ENCODE measurements around the gene ZNF692.

Gene ZNF692

DNA sequence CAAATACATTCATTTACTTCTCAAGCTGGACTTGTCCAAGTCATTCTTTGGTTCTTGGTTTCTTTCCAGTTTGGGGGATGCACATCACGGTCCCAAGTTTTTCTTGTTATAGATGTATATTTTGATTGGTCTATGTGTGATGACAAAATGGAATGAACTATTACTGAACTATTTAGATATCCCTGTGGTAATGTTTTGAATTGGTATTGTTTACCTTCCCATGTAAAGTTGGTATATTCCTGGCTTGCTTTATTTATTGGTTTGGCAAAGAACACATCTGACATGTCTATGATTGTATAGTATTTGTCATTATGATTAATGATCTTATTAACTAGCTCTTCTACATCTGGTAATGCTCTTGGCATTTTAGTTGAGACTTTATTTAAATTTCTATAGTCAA, 22.4 kb upstream of the ZNF692 start:
- no peak for DNase-seq (ENCODE audit: low read depth in 2 of 2)

DNA sequence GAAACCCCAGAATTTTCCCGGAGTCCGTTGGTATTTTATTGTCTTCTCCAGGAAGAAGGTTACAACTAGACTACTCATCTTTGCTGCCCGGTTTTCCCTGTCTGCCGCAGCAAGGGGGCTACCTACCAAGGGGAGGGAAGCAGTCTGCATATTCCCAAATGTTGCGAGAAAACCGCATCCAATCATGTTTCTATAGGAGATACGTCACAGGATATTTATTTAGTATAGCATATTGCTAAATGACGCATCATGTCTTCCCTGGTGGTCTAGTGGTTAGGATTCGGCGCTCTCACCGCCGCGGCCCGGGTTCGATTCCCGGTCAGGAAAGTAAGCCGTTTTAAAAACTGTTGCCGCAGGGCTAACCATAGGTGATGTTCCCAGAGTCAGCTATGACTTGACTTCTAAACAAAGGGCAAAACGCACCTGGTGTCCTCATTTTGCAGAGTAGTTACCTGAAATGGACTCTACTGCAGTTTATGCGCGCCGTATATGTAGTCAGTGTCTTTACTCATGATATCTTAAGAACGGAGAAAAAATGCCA, 15.2 kb upstream of the ZNF692 start:
- DNase-seq (ENCODE audit: low read depth in 2 of 2): peak; percentile 66 to 78

DNA sequence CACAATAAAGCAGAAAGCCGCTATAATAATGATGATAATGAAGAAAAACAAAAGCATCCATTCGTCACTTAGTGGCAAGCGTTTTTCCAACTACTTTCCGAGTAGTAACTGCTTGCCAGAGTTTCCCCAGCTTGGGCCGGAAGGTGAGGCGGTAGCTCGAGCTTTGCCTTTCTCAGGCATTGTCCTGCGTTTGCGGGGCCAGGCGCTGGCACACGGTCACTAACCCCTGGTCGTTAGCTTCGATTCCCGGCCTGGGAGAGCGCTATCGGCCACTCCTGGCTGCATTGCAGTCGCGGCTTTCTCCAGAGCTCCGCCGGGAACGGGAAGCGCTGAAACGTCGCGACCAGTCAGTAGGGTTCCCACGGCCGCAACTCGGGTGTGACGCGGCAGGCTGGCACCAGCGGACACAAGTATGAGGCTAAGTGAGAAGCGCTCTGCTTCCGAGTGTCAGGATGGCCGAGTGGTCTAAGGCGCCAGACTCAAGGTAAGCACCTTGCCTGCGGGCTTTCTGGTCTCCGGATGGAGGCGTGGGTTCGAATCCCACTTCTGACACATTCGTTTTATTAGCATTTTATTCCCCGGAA, 14.6 kb upstream of the ZNF692 start:
- peak; percentile 84 to 87 for DNase-seq (ENCODE audit: low read depth in 2 of 2)

DNA sequence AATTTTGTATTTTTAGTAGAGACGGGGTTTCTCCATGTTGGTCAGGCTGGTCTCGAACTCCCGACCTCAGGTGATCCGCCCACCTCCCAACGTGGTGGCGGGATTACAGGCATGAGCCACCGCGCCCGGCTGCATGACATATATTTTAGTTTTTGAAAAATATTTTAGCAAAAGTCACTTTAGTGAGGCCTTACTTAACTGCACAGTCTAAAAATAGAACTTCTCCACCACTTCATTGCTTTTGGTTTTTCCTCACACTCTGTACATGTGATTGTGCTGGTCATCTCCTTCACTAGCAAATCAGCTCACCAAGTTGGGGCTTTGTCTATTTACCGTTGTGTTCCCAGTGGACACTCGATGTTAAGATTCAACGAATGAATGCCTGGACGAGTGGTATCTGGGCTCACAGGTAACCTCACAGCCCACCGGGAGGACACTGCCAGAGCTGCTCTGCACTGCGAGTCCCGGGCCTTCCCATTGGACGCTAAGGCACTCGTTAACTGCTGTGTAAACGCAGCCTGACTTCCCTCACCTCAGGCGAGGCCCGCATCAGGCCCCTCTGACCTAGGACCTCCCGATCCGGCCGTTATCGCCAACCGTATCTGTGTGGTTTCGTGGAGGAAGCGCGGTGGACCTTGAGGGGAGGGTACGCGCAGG, 14.0 kb upstream of the ZNF692 start:
- DNase-seq (ENCODE audit: low read depth in 2 of 2): no peak

DNA sequence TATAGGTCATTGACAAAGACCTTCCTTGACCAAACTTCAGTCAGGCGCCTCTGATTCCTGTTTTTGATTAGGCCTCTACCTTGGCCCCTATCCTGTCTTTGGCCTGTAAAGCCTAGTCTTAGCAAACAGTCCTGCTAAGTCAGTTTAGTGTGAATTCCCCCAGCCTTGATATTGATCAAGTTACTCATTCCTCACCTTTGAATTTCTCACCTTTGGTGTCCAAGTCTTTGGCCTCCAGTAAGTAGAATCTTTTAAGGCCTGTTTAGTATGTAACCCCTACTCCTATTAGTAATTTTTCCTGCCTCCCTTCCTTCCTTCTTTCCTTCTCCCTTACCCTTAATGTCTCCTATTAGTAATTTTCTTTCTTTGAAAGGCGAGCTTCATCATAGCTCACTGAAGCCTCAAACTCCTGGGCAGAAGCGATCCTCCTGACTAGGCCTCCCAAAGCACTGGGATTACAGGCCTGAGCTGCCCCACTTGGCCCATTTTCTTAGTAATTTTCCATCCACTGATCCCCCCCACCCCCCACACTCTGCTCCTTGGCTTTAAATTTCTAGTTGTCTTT, 13.0 kb upstream of the ZNF692 start:
- DNase-seq (ENCODE audit: low read depth in 2 of 2): no peak

DNA sequence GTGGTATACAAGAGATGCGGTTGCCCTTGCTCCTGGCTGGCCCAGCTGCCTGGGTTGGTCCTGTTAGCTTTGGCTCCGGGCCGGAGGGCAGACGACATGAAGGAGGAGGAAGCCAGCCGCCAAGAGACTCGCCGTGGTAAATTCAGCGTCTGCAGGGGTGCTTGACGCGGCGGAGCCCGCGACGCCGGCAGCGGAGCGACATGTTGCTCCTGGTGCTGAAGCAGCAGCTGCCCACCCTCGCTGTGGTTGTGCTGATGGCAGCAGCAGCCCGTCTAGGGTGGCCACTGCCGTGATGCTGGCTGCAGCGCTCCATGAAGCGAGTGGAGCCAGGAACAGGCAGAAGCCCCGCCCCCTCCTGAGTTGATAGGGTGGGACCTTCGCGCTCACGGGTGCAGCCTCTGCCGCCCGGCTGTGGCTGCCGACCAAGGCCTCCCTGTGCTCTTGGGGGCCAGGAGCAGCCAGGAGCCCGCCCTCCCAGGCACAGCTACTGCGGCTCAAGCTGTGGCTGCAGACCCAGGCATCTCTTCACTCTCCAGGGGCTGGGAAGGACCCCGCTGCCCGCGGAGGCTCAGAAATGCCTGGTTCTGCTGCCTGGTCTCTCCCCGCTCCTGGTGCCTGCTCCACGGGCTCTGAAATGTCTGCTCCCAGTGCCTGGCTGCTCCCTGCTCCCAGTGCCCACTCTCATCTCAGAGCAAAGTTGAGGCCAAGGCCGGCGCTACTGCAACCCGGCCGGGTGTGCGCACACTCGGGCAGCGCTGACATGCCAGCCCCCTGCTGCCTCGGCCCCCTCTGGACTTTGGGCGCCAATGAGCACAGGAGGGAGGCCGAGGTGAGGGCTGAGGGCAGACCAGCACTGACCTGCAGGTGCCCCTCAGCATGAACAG, 4.4 kb upstream of the ZNF692 start:
- DNase-seq (ENCODE audit: low read depth in 2 of 2): peak; percentile 60 to 62

DNA sequence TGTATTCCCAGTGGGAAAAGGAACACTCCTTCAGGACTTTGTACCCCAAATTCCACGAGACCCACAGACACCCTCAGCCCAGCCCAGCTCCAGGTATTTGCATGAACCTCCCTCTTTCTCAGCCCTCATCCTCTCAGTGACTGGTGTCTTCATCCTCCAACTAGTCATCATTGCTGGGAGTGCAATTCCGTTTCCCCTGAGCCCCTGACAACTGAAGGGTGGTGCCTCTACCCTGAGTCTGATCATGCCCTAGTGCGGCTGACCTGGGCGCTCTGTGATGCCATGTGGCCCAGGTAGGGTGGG, 3.8 kb upstream of the ZNF692 start:
- no peak for DNase-seq (ENCODE audit: low read depth in 2 of 2)

DNA sequence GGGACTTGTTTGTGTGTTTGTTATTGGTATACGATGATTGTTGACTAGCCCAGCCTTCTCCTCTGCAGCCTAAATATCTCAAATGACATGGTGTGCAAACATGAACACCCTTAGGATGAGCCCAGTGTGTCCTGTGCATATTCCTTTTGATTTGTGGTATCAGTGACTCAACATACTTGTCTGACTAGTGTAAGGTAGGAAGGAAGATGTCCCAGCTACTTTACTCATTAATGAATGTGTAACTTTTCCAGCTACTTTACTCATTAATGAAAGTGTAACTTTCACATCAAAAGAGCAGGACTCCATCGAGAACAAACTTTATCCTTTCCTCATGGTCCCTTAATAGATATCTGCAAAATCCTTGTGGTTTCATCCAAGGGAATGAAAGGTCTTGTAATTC, 2.7 kb upstream of the ZNF692 start:
- no peak for DNase-seq (ENCODE audit: low read depth in 2 of 2)

DNA sequence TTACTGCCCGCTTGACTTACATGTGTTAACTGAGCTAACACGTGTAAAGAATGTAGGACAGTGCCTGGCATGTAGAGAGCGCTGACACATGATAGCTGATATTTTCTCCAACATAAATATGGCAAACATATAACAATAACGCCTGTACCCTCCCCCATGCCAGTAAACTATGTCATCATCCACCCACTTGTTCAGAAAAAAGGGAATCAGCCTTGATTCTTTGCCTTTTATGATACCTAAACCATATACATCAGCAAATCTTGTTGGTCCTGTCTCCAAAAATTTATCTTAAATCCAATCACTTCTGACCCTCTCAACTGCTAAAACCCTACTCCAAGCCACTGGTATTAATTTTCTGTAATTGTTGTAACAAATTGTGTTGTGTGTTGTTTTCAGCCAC, 1.1 kb upstream of the ZNF692 start:
- no peak for DNase-seq (ENCODE audit: low read depth in 2 of 2)

DNA sequence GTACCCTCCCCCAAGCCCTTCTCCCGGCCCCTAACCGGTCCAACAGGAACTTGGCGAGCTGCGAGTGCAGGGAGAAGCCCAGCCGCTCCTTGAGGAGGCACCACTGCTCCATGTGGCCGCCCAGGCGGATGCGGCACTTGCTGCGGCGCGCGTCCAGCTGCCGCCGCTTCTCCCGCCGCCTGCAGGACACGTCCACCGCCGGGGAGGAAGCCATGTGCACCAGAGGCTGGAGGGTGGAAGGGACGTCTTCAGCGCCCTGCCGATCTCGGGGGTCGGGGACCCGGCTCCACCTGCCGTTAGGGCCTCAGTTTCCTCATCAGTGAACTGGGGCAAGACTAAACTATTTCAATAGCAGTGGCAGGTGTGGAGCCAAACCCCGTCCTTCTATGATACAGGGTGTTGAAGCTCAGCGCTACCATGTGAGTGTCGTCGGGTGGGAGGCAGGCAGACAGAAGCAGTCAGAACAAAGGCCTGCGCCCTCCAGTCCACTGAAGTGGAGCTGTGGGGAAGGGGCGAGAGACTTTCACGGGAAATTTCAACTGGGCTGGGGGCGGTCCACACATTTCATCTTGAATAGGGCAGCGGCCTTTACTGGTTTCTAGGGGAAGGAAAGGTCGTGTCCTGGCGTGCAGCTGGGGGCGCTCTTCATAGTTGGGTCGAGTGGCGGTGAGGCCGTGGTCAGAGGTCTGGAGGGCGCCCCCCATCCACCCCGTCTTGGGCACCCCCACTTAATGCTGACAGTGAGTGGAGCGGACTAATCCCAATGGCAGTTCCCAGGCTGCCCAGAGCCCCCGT, 592 bp downstream of the ZNF692 start:
- DNase-seq (ENCODE audit: low read depth in 2 of 2): no peak

DNA sequence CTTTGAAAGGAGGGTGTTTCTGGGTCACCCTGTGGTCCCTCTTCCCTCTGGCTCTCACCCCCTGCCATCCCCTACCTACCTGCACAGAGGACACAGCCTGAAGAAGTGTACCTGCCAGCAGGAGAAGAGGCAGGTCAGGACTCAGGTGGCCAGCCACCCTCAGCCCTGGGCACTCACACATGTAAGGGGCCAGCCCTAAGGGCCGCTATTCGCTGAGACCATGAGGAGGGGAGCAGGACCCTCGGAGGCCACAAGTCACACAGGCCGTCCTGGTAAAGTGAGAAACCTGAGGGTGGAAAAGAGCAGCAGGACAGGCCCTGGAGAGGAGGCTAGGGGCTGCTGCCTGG, 1.2 kb downstream of the ZNF692 start:
- DNase-seq (ENCODE audit: low read depth in 2 of 2): no peak

DNA sequence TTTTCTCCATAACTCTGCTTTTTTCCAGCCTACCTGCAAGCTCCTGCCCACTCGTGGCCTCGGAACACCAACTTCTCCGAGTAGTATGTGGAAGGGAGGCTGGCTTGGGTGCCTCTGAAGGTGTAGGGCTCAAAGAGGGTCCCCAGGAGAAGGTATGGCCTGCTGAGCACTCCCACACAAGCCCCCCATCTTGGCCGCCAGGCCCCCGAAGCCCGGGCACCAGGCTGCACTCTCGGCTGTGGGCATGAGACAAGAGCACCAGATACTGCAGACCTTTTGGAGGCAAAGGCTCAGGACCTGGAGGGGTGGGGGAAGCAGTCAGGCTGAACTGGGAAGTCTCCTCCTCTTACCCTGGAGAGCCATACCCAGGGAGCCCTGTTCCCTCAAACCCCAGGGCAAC, 1.7 kb downstream of the ZNF692 start:
- no peak for DNase-seq (ENCODE audit: low read depth in 2 of 2)

DNA sequence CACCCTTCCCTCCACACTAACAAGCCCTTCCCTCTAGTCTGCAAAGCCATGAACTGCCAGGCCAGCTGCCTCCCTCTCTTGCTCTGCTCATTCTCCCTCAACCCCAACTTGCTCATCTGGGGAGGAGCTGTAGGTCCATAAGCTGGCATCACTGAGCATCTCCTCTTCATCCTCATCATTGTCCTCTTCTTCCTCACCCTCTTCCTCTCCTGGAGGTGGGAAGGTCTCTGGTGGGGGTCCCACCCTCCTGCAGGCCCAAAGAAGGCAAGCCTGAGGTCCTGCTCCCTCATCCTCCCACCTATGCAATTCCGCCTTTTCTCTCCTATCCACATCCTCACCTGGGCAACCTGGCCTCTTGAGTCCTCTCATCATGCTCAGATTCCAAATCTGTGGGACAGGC, 2.7 kb downstream of the ZNF692 start:
- no peak for DNase-seq (ENCODE audit: low read depth in 2 of 2)

DNA sequence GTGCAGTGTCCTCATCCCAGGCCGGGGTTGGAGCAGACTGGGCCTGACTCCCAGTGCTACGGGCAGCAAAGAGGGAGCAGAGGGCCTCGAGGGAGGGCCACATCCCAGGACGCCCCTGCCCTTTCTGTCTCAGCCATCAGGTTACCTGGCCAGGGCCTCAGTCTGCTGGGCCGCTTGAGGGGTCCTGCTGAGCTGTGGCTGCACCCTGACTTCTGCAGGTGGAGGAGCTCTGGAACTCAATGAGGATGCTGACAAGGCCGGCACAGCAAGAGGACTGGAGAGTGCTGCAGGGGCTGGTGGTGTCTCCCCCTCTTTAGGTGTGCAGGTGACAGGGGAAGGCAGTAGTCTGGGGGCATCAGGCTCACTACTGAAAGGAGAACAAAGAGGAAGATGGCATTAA, 3.3 kb downstream of the ZNF692 start:
- DNase-seq (ENCODE audit: low read depth in 2 of 2): no peak

DNA sequence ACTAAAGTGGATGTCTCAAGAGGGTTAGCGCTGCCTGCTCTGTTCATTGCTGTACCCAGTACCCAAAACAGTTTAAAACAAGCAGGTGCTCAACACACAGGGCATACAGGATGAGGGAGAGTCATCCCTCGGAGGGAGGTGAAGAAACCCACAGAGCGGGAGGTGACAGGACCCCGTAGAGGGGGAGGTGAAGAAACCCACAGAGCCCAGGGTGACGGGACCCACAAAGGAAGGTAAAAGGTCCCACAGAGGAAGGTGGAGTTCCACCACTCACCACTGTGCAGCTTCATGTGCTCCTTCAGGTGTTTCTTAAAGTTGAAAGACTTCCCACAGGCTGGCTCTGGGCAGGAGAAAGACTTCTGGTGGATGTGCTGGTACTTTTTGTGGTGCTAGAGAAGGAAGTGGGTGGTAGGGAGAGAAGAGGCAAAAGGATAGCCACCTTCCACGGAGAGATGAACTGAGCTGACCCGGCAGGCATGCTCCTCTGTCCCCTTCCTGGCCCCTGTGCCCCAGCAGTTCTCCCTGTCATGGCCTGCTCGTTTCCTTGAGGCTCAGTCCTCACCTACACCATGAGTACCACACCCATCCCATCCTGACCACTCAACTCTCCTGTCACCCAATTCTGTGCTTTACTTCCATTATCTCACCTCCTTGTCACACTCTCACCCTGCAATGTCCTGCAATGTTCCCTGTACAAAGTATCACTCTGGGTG, 5.1 kb downstream of the ZNF692 start:
- DNase-seq (ENCODE audit: low read depth in 2 of 2): peak in 1 of 2 donors; percentile 25

DNA sequence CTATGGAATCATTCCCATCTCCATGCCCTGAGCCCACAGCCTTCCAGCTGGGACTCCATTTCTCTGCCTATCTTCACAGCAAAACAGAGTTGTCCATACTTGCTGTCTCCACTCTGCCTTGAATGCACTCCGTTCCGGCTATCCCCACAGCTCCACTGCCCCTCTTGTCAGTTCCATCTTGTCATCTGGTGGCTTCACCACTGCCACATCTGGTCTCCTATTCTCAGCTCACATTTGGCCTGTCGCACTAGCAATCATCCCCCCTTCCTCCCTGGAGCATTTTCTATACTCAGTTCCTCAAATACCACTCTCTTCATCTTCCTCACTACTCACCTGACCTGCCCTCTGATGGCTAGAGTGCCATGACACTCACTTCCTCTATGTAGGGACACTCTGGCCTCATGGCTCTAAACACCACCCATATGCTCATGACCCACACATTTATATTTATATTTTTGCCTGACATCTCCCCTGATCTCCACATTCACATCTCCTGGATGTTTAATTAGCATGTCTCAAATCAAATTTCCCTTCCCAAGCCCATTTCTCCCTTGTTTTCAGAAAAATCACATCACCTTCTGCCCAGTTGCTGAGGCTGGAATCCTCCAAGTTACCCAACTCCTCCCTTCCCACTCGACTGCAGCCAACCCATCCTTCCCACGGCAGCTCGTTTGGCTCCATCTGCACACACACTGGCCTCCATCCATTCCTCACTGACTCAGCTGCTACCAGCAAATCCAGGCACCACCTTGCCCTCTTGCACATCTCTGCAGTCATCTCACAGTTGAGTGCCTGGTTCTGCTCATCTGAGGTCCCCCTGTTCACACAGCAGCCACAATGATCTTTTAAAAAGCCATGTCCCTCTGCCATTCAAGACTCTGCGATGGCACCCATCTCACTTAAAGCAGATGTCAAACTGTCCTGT, 6.1 kb downstream of the ZNF692 start:
- DNase-seq (ENCODE audit: low read depth in 2 of 2): no peak

DNA sequence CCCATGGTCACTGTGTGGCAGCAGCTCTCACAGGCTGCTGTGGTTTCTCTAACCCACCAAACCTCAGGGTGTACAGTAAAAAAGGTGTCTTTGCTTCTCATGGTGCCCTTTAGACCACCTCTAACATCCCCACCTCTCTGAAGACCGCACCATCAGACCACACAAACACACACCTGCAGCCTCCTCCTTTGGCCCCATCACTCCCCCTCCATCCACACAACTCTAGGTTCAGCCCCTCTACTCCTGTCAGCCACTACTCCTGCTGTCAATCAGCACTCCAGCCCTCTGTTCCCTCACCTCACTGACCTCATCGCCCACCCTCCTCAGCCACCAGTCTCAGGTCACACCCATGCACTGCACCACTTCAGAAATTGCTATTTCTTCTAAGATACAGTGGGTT, 7.5 kb downstream of the ZNF692 start:
- no peak for DNase-seq (ENCODE audit: low read depth in 2 of 2)

DNA sequence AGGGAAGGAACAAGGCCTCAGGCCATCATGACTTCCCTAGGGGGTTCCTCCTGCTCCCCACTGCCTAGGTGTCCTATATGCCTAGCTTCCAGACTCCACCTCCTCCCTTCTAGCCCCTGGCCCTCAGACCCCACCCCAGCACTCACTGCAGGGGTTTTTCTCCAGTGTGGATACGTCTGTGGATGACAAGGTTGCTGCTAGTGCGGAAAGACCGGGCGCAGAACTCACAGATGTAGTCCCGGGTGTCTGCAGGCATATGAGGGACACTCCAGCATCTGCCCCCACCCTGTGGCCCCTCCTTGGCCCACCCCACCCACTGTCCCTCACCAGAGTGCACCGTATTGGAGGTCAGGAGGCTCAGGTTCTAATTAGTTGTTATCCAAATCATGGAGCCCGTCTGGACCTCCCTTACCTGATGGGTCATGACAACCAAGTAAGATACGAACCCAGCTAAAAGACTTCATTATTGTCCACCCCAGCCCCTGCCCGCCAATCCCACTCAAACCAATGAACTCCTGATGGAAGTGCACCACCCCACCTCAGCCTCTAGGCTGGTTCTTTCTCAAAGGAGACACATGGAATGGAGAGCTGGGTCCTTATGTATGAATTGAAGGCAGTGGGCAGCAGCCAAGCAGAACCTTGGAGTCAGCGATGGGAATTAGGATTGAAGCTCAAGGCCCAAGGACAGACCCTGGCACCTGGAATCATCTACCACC, 8.2 kb downstream of the ZNF692 start:
- no peak for DNase-seq (ENCODE audit: low read depth in 2 of 2)

DNA sequence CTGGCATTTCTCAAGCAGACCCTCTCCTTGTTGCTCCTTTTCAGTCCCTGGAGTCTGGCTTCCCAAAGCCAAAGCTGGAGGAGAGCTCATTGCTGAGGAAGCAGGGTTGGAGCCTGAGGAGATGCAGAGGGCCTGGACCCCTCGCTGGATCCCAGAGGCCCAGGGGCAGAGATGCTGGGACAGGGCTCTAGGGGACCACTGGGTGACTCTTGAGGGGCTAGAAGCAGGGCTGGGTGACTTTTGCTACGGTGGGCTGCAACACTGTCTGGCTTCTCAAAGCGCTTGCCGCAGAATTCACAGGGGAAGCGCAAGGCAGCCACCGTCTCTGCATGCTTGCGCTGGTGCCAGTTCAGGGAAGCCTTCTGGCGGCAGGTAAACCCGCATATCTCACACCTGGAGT, 8.8 kb downstream of the ZNF692 start:
- no peak for DNase-seq (ENCODE audit: low read depth in 2 of 2)

DNA sequence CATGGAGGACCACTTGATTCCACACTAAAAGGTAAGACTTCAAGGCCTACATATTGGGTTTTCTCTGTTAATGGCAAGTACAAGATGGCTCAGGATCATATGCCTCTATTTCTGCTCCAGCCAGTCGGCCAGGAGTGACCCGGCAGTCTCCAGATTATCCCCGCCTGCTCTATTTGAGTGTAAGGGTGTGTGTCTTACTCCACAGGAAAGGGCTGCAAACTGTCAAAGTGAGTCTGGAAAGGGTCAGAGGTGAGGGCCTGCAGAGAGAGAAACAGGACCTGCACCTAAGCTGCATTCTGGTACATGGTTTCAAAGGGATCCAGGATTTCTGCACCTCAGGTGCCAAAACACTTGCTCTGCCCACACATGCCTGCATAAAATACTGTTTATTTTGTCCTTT, 9.2 kb downstream of the ZNF692 start:
- no peak for DNase-seq (ENCODE audit: low read depth in 2 of 2)

Measured in activated CD8-positive, alpha-beta memory T cell treated with anti-CD3 and anti-CD28 coated beads for 4 hours (primary cell).